ENCODE data around the gene B3GNT9. TPM values are rescaled to one million over a fixed set of nuclear protein-coding genes. Genes with fewer than 3 reads are reported as not detected.
A peak's percentile ranks its signal among the peaks of the same experiment; 100 is the strongest.

Gene B3GNT9
- polyA plus RNA-seq (2012; rRNA removed) = 9.8 and 9.9 TPM in 2 replicates
- polyA plus RNA-seq (2012; cell fraction: cytosol; rRNA removed) = 5.4 and 8.2 TPM in 2 replicates
- polyA plus RNA-seq (2012; cell fraction: nucleus; rRNA removed) = 23.8 and 29.1 TPM in 2 replicates

- Histone ChIP-seq H3K4me3 (ENCODE audit: low read depth in 2 of 2, low read length in 1 of 2) (peak within 1 kb of the TSS; percentile 54 to 66; a peak in 3 of 4 replicates), H3K9me3 (no peaks in the 10 kb centered on the region), H3K36me3 (replicated peaks in 1 of 2; ENCODE audit: control insufficient read depth in 1 of 2, insufficient read depth in 2 of 2, low read length in 1 of 2) (peaks cover 10 to 32% of the 10 kb centered on the region in 2 experiments), H3K27ac (ENCODE audit: low read depth in 2 of 2, low read length in 1 of 2) (peak within 1 kb of the TSS; percentile 26 to 90), H3K27me3 (ENCODE audit: insufficient read depth) (no peaks in the 10 kb centered on the region), H3K9ac (peak within 1 kb of the TSS; percentile 52; the same call in 1 of the 2 replicates), H3K4me1 (ENCODE audit: control insufficient read depth in 1 of 2, insufficient read depth in 2 of 2, low read depth in 1 of 2, low read length in 1 of 2) (peaks cover 0 to 11% of the 10 kb centered on the region in 2 experiments; a peak in 1 of 4 replicates), H3K79me2 (ENCODE audit: insufficient read depth) (no peaks in the 10 kb centered on the region), H3K4me2 (peak within 1 kb of the TSS; percentile 73; the same call in 1 of the 2 replicates), H3K9me2 (no peaks in the 10 kb centered on the region), H2AFZ (ENCODE audit: low read depth) (peak within 1 kb of the TSS; percentile 43; the same call in 1 of the 2 replicates), H3F3A (replicated peaks; ENCODE audit: insufficient read depth) (peaks cover 8% of the 10 kb centered on the region), H4K20me1 (ENCODE audit: insufficient read depth) (peaks cover 9% of the 10 kb centered on the region)
- TF ChIP-seq FOSL2 (IDR thresholded peaks at IDR 0.05; ENCODE audit: borderline replicate concordance, low read depth) = no peak
- TF ChIP-seq POLR2AphosphoS5 (IDR thresholded peaks at IDR 0.05; ENCODE audit: low read depth, low read length) = peak; percentile 10; the same call in 1 of the 2 replicates
- no peak for TF ChIP-seq JUND (IDR thresholded peaks at IDR 0.05)
- TF ChIP-seq IRF3 (IDR thresholded peaks at IDR 0.05; ENCODE audit: low read depth, low read length) = no peak
- peak; percentile 63 for TF ChIP-seq YY1 (IDR thresholded peaks at IDR 0.05; ENCODE audit: low read depth)
- no peak for TF ChIP-seq EP300 (IDR thresholded peaks at IDR 0.05; ENCODE audit: borderline replicate concordance in 1 of 2, low read depth in 1 of 2, low read length in 1 of 2)
- TF ChIP-seq USF1 (IDR thresholded peaks at IDR 0.05; ENCODE audit: borderline replicate concordance, low read depth) = peak; percentile 91
- TF ChIP-seq RXRA (IDR thresholded peaks at IDR 0.05; ENCODE audit: borderline replicate concordance, low read depth) = no peak
- TF ChIP-seq MXI1 (IDR thresholded peaks at IDR 0.05; ENCODE audit: low read depth, low read length) = peak; percentile 36; the same call in 1 of the 2 replicates
- TF ChIP-seq RAD21 (IDR thresholded peaks at IDR 0.05; ENCODE audit: low read length) = no peak
- 0 out of 2 replicates have a peak, but pooled peaks have one; percentile 3 for TF ChIP-seq TCF12 (IDR thresholded peaks at IDR 0.05)
- TF ChIP-seq USF2 (IDR thresholded peaks at IDR 0.05; ENCODE audit: borderline replicate concordance, low read depth, low read length) = peak; percentile 59; the same call in 1 of the 2 replicates
- TF ChIP-seq PBX3 (IDR thresholded peaks at IDR 0.05) = no peak
- TF ChIP-seq GABPA (IDR thresholded peaks at IDR 0.05; ENCODE audit: low read depth) = no peak
- peak; percentile 21 for TF ChIP-seq CHD2 (IDR thresholded peaks at IDR 0.05; ENCODE audit: low read length, partially characterized antibody)
- TF ChIP-seq NRF1 (IDR thresholded peaks at IDR 0.05; ENCODE audit: low read depth, low read length) = peak; percentile 57
- peak; percentile 63; the same call in 1 of the 2 replicates for TF ChIP-seq MAX (IDR thresholded peaks at IDR 0.05; ENCODE audit: low read depth)
- TF ChIP-seq RCOR1 (IDR thresholded peaks at IDR 0.05; ENCODE audit: low read length) = no peak
- TF ChIP-seq SIN3A (IDR thresholded peaks at IDR 0.05; ENCODE audit: borderline replicate concordance, low read depth, low read length) = peak; percentile 14; the same call in 1 of the 2 replicates
- ChIA-PET POLR2A (interaction anchor here (0.6 to 1.8 kb wide), 10 partner anchors 10 to 137 kb away, joined by 3 to 8 read pairs (median 4); partner anchors contain the start of gene CBFB), CTCF (interaction anchor here (0.8 to 14.2 kb wide), 15 partner anchors 10 to 250 kb away, joined by 3 to 470 read pairs (median 4); partner anchors contain the start of genes CBFB, CES3, FBXL8 and TRADD)
- 41% methylated on average over 14 of the region's 34 CpGs for WGBS (ENCODE audit: low lambda C conversion rate)
- DNase-seq = peak; percentile 92
Measured at GRCh38 chr16:67150833-67151396, at the start of gene B3GNT9. TSS of gene B3GNT9 (minus strand) at chr16:67150998. CDS start at chr16:67150485, 513 bp downstream.

Measured in SK-N-SH (cell line).